NCI-H2081 treated with DMSO at 0.1 percent for 48 hours (cell line): ENCODE data around the gene KCNQ1OT1.

ENCODE experiments used
- DNase-seq: peaks from one replicate; lab custom pipeline; 2025; lab: John Stamatoyannopoulos, UW

Gene KCNQ1OT1

GRCh38 chr11:2594267-2594666 is 105.5 kb downstream of the KCNQ1OT1 start:
- DNase-seq = no peak

GRCh38 chr11:2593393-2593950 is 106.3 kb downstream of the KCNQ1OT1 start:
- no peak for DNase-seq

GRCh38 chr11:2592559-2593392 is 107.0 kb downstream of the KCNQ1OT1 start:
- no peak for DNase-seq

GRCh38 chr11:2591805-2592204 is 108.0 kb downstream of the KCNQ1OT1 start:
- DNase-seq = no peak

- no peak for DNase-seq
These were observed 108.6 kb downstream of the KCNQ1OT1 start for GRCh38 chr11:2590965-2591754.

- no peak for DNase-seq
These were observed 109.4 kb downstream of the KCNQ1OT1 start for GRCh38 chr11:2590131-2590964.

GRCh38 chr11:2589538-2589934 is 110.3 kb downstream of the KCNQ1OT1 start:
- DNase-seq = no peak

- no peak for DNase-seq
These were observed 110.8 kb downstream of the KCNQ1OT1 start for GRCh38 chr11:2588809-2589537.

GRCh38 chr11:2587976-2588748 is 111.6 kb downstream of the KCNQ1OT1 start:
- no peak for DNase-seq

- DNase-seq = no peak
These were observed 112.5 kb downstream of the KCNQ1OT1 start for GRCh38 chr11:2587132-2587930.

- DNase-seq = no peak
These were observed 113.0 kb downstream of the KCNQ1OT1 start for GRCh38 chr11:2586793-2587131.

GRCh38 chr11:2586087-2586792 is 113.6 kb downstream of the KCNQ1OT1 start:
- no peak for DNase-seq

GRCh38 chr11:2585566-2586086 is 114.2 kb downstream of the KCNQ1OT1 start:
- DNase-seq = no peak

- DNase-seq = no peak
These were observed 114.8 kb downstream of the KCNQ1OT1 start for GRCh38 chr11:2584812-2585565.

GRCh38 chr11:2584434-2584811 is 115.4 kb downstream of the KCNQ1OT1 start:
- no peak for DNase-seq

GRCh38 chr11:2583605-2583958 is 116.2 kb downstream of the KCNQ1OT1 start:
- no peak for DNase-seq

- no peak for DNase-seq
These were observed 116.7 kb downstream of the KCNQ1OT1 start for GRCh38 chr11:2582946-2583604.
